Neuron (in vitro differentiated cells): Measurements from ENCODE around the gene TET2.

Experiments
- H2AFZ ChIP-seq: one replicate; pipeline ENCODE4 v1.6.1; 2013; ENCODE audit warnings: low read depth, mild to moderate bottlenecking, inconsistent platforms, low read length, moderate library complexity
- H3K27me3 ChIP-seq: one replicate; pipeline ENCODE4 v1.6.1; 2013; ENCODE audit warnings: low read length; ENCODE audit not compliant: insufficient read depth
- H3K36me3 ChIP-seq: one replicate; pipeline ENCODE4 v1.6.1; 2013; ENCODE audit warnings: low read length; ENCODE audit not compliant: insufficient read depth
- H3K4me1 ChIP-seq: one replicate; pipeline ENCODE4 v1.6.1; 2013; ENCODE audit warnings: low read length; ENCODE audit not compliant: insufficient read depth
- H3K4me3 ChIP-seq: 2 replicates; pipeline ENCODE4 v1.5.1; 2013; ENCODE audit warnings: mild to moderate bottlenecking, low read length, moderate library complexity
- H3K9me3 ChIP-seq: one replicate; pipeline ENCODE4 v1.6.1; 2013; ENCODE audit warnings: low read length

Gene TET2

DNA sequence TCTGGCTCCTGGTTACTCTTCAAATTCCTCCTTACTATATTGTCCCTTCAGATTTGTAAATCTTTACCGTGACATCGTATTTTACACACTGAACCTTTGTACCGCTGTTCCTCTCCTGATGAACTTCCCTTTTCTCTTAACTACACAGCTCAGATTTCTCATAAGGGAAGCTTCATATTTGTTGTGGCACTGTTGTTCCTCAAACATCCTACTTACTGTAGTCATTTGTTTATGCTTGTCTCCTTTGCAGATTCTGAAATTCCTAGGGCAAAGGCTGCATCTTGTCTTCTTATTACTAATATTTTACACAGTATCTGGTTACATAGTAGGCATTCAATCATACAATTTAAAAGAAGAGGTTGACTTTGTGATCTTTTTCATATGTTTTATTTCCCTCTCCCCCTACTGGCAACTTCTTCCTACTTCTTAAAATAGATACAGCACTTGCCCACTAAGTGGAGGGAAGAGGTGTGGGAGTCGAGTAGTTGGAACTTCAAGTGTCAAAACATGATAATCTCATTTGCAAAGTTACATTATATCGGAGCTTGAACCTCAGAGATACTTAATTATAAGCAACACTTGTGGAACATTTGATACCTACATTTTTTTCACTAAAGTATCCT is 50.0 kb downstream of the TET2 start:
- H2AFZ ChIP-seq: no peak overlapping the region
- H3K4me3 ChIP-seq: no peak overlapping the region
- H3K27me3 ChIP-seq: no peaks in the 10 kb centered on the region
- H3K9me3 ChIP-seq: no peaks in the 10 kb centered on the region
- no peaks in the 10 kb centered on the region for H3K4me1 ChIP-seq
- peaks cover 28% of the 10 kb centered on the region for H3K36me3 ChIP-seq

DNA sequence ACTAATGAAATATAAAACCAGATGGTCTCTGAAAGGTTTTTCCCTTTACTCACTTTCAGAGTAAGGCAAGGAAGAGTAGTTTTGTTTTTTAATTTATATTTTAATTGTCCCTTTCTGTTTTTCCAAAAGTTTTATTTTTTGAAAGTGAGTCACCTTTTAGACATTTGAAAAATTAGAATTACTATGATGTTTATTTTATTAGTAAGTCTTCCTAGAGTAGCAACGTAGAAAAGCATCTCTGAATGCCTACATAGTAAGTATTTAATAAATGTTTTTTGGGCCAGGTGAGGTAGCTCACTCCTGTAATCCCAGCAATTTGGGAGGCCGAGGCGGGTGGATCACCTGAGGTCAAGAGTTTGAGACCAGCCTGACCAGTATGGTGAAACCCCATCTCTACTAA is 51.1 kb downstream of the TET2 start:
- no peak overlapping the region for H3K4me3 ChIP-seq
- H2AFZ ChIP-seq: no peak overlapping the region
- no peaks in the 10 kb centered on the region for H3K4me1 ChIP-seq
- H3K27me3 ChIP-seq: no peaks in the 10 kb centered on the region
- no peaks in the 10 kb centered on the region for H3K9me3 ChIP-seq
- H3K36me3 ChIP-seq: peaks cover 24% of the 10 kb centered on the region

DNA sequence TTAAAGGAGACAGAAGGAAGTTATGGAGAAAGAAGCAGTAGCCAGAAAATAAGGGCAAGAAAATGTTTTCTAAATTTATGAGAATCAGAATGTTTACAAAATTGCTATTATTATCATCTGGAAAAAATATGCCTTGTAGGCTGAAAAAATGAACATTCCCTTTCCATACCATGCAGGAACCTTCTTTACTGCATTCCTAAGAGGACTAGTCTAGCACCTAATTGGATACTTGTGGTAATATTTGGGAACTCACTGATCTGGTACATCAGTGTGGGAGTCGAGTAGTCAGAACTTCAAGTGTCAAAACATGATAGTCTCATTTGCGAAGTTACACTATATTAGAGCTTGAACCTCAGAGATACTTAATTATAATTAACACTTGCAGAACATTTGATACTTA is 51.9 kb downstream of the TET2 start:
- Histone ChIP-seq H3K36me3 (peaks cover 24% of the 10 kb centered on the region), H3K4me3 (no peak overlapping the region), H3K4me1 (no peaks in the 10 kb centered on the region), H3K27me3 (no peaks in the 10 kb centered on the region), H3K9me3 (no peaks in the 10 kb centered on the region), H2AFZ (no peak overlapping the region)

DNA sequence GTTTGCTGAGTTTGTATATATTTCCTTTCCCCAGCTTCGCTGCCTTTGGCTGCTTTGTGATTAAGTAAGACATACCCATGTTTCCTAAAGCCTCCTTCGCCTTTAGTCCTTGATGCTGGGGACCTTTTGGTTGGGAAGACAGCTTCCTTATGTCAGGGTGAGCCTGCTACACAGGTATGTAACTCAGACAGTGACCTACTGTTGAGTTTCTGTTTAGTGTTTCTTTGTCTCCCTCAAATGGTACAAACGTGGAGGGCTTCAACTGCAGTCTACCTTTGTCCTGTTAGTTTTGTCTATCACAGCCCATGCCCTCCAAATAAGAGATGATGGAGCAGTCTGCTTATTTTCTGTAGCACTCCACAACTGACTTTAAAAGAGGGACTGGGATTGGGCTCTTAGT is 59.5 kb downstream of the TET2 start:
- no peaks in the 10 kb centered on the region for H3K27me3 ChIP-seq
- peaks cover 12% of the 10 kb centered on the region for H3K4me1 ChIP-seq
- H3K9me3 ChIP-seq: no peaks in the 10 kb centered on the region
- H3K4me3 ChIP-seq: no peak overlapping the region
- H3K36me3 ChIP-seq: peaks cover 8% of the 10 kb centered on the region
- H2AFZ ChIP-seq: no peak overlapping the region

DNA sequence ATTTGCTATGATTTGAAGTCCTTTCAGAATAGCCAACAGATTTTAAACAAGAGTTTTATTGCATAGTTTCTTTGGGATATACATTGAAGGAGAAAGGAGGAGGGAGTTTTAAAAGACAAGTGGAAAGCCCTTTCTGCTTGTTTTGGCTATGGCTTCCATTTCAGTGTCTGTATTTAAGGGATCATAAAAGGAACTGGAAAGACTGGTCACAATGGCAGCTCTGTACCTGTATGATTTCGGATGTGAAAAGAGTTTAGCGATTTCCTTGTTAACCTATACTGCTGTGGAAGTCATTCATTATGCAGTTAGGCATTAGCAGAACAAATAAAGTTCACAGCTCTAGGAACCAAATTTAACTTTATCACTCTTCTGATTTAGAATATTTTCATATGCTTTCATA is 60.7 kb downstream of the TET2 start:
- H3K27me3 ChIP-seq: no peaks in the 10 kb centered on the region
- H3K36me3 ChIP-seq: peaks cover 8% of the 10 kb centered on the region
- no peaks in the 10 kb centered on the region for H3K9me3 ChIP-seq
- no peak overlapping the region for H2AFZ ChIP-seq
- no peak overlapping the region for H3K4me3 ChIP-seq
- H3K4me1 ChIP-seq: peaks cover 12% of the 10 kb centered on the region

DNA sequence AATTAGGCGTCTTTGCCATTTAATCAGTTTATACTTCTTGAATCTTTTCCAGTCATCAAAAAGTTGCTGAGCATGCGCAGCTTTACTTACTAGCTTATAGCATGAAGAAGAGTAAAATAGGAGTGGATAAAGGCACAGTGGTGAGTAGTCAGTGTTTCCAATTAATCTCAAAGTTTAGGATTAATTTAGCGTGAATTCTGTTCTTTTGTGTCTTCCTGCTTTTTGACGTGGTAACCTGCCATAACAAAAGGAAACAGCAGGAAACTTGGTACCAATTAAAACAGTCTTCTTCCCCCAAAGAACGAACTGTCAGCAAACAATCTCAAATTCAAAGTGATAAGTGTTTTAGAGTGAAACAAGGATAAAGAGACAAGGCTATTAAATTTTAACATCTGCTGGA is 61.9 kb downstream of the TET2 start:
- Histone ChIP-seq H3K27me3 (no peaks in the 10 kb centered on the region), H3K9me3 (no peaks in the 10 kb centered on the region), H2AFZ (no peak overlapping the region), H3K36me3 (peaks cover 8% of the 10 kb centered on the region), H3K4me1 (peaks cover 12% of the 10 kb centered on the region), H3K4me3 (no peak overlapping the region)

DNA sequence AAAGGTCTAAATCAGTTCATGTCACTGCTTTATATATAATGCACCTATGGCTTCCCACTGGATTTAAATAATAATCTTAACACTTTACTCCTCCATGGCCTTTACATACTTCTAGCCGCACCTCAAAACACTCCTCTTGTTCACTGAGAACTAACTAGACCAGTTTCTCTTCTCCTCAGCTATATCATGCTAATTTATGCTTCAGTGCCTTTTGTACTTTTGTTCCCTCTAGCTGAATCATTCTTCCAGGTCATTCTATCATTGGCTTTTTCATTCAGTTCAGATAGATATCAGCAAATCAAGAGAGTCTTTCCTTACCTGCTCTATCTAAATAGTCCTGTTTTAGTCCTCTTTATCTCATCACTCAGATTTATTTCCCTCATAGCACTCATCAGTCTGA is 64.2 kb downstream of the TET2 start:
- peaks cover 12% of the 10 kb centered on the region for H3K4me1 ChIP-seq
- no peaks in the 10 kb centered on the region for H3K27me3 ChIP-seq
- no peak overlapping the region for H3K4me3 ChIP-seq
- peaks cover 6% of the 10 kb centered on the region for H3K36me3 ChIP-seq
- no peaks in the 10 kb centered on the region for H3K9me3 ChIP-seq
- H2AFZ ChIP-seq: no peak overlapping the region

DNA sequence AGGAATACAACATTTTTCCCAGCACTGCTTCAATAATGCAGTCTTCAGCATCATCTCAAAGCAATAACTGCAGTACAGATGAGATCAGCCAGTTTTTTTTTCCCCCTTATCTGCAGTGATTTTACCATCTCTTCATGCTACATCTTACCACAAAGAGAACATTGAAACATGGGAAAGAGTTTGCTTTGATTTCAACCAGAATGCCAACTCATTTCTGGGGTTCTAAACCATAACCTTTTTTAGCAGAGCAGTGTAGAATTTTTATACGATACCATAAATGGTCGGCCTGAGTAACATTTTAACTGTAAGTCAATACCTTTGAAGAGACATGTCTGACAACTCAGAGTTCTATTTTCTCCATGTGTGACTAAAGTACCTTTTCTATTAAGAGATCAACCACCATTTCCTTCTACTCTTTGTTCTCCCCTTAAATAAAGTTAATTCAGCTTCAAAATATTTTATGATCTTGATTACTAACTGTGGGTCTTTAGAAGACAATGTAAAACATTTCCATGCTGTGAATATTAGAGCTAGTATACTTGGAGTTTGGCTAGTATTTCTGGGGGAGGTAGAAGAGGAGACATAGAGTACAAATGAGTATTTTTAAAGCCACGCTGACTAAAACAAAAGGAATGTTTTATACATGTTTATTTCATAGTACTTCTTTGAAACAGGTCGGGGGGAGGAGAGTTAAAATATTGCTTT is 69.1 kb downstream of the TET2 start:
- Histone ChIP-seq H3K4me3 (no peak overlapping the region), H3K4me1 (peaks cover 2% of the 10 kb centered on the region), H3K36me3 (peaks cover 2% of the 10 kb centered on the region), H2AFZ (no peak overlapping the region), H3K9me3 (no peaks in the 10 kb centered on the region), H3K27me3 (no peaks in the 10 kb centered on the region)

DNA sequence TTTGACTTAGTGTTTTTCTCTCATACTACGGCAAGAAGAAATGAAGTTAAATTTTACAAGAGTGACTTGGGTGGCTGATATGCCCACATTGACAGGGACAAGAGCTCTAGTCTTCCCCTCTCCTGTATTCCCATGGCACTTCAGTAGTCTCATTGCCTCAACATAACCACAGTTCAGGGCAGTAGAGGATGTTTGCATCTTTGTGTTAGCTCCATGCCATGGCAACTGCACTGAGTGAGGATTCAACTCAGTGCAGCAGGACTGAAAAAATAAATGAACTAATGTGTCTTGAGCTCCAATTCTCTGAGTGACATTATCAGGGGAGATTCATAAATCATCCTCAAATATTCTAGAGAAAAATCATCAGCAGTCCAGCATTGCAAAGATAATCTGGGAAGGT is 78.8 kb downstream of the TET2 start:
- Histone ChIP-seq H3K36me3 (peaks cover 3% of the 10 kb centered on the region), H3K4me1 (no peaks in the 10 kb centered on the region), H2AFZ (no peak overlapping the region), H3K4me3 (no peak overlapping the region), H3K27me3 (no peaks in the 10 kb centered on the region), H3K9me3 (no peaks in the 10 kb centered on the region)

DNA sequence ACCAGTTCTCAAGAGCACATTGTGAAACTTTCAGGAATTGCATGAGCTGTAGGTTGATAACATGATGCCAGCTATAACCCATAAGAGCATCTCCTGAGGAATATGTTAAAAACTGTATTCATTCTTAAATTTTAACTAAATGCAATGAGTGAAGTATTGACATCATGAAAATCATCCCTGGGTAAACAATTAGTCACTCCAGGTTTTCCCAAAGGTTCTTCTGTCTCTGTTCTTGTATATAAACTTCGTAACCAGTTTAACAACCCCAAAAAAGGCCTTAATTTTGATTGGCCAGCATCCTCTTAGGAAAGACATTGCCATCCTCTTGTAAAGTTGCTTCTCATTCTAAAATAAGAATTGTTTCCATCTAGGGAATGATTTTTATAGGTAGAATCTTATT is 80.4 kb downstream of the TET2 start:
- H3K36me3 ChIP-seq: peaks cover 3% of the 10 kb centered on the region
- H3K27me3 ChIP-seq: no peaks in the 10 kb centered on the region
- no peak overlapping the region for H2AFZ ChIP-seq
- peaks cover 1% of the 10 kb centered on the region for H3K9me3 ChIP-seq
- H3K4me3 ChIP-seq: no peak overlapping the region
- no peaks in the 10 kb centered on the region for H3K4me1 ChIP-seq

DNA sequence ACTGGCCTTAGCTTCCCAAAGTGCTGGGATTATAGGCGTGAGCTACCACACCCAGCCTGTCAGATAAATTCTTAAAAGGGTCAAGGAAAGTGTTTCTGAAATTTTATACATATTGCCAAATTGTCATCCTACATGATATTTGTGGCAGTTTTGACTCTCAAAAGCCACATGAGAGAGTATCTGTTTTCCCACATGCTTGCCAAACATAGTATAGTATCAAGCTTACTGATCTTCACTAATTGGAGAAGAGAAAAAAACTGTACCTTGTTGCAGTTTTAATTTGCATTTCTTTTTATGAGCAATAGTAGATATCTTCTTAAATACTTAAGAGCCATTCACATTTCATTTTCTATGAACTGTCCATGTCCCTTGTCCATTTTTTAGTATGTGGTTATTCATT is 83.6 kb downstream of the TET2 start:
- Histone ChIP-seq H3K4me1 (no peaks in the 10 kb centered on the region), H3K27me3 (no peaks in the 10 kb centered on the region), H2AFZ (no peak overlapping the region), H3K4me3 (no peak overlapping the region), H3K9me3 (peaks cover 2% of the 10 kb centered on the region), H3K36me3 (peaks cover 20% of the 10 kb centered on the region)

DNA sequence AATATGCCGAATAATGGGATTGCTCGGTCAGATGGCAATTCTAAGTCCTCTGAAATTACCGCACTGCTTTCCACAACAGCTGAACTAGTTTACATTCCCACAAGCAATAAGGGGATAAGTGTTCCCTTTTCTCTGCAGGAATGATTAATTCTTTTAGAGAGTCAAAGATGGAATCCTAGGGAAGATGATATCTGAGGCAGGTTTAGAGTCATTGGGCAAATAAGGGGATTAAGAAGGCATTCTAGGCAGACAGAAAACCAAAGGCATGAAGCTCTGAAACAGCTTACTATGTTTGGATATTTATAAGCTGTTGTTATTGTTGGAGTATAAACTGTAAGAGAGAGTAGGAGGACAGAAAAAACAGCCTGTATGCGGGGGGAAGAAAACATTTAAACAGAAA is 85.7 kb downstream of the TET2 start:
- H3K27me3 ChIP-seq: no peaks in the 10 kb centered on the region
- H3K9me3 ChIP-seq: peaks cover 10% of the 10 kb centered on the region

DNA sequence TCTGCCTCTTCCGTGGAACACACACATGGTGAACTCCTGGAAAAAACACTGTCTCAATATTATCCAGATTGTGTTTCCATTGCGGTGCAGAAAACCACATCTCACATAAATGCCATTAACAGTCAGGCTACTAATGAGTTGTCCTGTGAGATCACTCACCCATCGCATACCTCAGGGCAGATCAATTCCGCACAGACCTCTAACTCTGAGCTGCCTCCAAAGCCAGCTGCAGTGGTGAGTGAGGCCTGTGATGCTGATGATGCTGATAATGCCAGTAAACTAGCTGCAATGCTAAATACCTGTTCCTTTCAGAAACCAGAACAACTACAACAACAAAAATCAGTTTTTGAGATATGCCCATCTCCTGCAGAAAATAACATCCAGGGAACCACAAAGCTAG is 87.9 kb downstream of the TET2 start:
- no peak overlapping the region for H3K4me3 ChIP-seq
- no peak overlapping the region for H2AFZ ChIP-seq
- H3K4me1 ChIP-seq: no peaks in the 10 kb centered on the region
- peaks cover 15% of the 10 kb centered on the region for H3K9me3 ChIP-seq
- peaks cover 57% of the 10 kb centered on the region for H3K36me3 ChIP-seq
- no peaks in the 10 kb centered on the region for H3K27me3 ChIP-seq

More for the DNA sequence above, 85.7 kb downstream of the TET2 start:
- H3K36me3 ChIP-seq: peaks cover 40% of the 10 kb centered on the region
- H2AFZ ChIP-seq: no peak overlapping the region
- H3K4me1 ChIP-seq: no peaks in the 10 kb centered on the region
- no peak overlapping the region for H3K4me3 ChIP-seq
